ENCODE results near the gene OR11A1. TPM values are rescaled to one million over a fixed set of nuclear protein-coding genes. Genes with fewer than 3 reads are reported as not detected.
"Not testable (repeated sequence)": the region's sequence is repeated elsewhere in the genome, so short reads cannot be mapped to it uniquely, and the experiment has no call there.

OR11A1 gene
- total RNA-seq, 1 donor: not detected

DNA sequence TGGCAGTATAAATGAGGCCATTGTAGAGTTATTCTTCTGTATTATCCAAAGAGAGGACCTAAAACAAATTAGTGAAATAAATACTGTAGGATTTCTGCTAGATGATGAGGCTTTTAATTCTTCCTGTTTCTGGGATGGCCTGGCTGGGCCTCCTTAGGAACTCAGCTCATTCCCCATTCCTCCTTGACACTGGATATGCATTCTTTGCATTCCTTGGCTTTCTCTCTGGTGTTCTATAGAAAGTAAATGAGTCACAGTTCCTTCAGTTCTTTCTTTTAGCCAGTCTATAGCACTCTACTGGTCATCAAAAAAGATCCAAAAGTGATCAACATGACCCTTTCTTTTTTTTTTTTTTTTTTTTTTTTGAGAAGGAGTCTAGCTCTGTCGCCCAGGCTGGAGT lies 9.2 kb downstream of the OR11A1 start:
- no peak overlapping the region for H3K4me3 ChIP-seq (ENCODE audit: low read depth, low read length)
- TF ChIP-seq, protein P1, sequence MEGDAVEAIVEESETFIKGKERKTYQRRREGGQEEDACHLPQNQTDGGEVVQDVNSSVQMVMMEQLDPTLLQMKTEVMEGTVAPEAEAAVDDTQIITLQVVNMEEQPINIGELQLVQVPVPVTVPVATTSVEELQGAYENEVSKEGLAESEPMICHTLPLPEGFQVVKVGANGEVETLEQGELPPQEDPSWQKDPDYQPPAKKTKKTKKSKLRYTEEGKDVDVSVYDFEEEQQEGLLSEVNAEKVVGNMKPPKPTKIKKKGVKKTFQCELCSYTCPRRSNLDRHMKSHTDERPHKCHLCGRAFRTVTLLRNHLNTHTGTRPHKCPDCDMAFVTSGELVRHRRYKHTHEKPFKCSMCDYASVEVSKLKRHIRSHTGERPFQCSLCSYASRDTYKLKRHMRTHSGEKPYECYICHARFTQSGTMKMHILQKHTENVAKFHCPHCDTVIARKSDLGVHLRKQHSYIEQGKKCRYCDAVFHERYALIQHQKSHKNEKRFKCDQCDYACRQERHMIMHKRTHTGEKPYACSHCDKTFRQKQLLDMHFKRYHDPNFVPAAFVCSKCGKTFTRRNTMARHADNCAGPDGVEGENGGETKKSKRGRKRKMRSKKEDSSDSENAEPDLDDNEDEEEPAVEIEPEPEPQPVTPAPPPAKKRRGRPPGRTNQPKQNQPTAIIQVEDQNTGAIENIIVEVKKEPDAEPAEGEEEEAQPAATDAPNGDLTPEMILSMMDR (IDR thresholded peaks at IDR 0.05; ENCODE audit: insufficient read depth, low read depth, low read length): no peak
- no peak for DNase-seq (ENCODE audit: low read depth)

DNA sequence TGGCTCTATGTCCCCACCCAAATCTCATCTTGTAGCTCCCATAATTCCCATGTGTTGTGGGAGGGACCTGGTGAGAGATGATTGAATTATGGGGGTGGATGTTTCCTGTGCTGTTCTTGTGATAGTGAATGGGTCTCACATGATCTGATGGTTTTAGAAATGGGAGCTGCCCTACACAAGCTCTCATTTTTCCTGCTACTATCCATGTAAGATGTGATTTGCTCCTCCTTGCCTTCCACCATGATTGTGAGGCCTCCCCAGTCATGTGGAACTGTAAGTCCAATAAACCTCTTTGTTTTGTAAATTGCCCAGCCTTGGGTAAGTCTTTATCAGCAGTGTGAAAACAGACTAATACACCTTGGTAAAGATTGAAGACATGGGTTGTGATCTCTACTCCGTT lies 12.8 kb downstream of the OR11A1 start:
- not testable (repeated sequence) for H3K4me3 ChIP-seq (ENCODE audit: low read depth, low read length); DNase-seq (ENCODE audit: low read depth)

DNA sequence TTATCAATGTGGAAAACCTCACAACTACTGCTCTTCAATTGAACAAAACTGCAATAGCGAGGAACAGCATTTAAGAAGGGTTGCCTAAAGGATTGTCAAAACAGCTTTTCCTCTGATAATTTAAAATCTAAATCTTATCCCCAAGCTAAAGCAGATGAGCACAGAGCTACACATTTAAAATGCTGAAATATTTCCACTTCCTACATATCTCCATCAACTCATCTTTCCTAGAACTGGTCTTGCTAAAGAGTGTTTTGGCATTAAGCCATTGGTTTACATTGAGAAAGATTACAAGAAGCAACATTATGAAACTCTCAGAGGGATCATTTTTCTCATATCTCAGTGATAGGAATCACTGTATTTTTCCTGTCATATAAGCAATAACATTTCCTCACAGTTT lies 14.2 kb downstream of the OR11A1 start:
- no peak overlapping the region for H3K4me3 ChIP-seq (ENCODE audit: low read depth, low read length)
- TF ChIP-seq, protein P1 (IDR thresholded peaks at IDR 0.05; ENCODE audit: insufficient read depth, low read depth, low read length): no peak
- no peak for DNase-seq (ENCODE audit: low read depth)

DNA sequence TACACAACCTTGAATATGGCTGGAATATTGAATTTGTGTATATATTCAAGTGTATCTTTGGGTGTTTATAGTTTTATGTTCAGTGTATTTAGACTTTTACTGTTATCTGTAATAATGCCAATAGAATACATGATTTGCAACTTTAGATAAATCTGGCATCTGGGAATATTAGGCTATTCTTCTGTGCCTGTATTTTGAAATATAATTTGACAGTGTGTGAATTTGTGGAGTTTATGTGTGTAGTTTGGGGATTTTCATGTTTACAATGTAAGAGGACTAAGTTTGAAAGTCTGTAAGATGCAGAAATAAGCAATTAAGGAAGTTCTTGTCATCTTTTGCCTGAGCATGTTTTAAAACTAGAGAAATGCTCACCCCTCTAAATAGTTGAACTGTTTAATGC lies 17.9 kb downstream of the OR11A1 start, which contains the start of gene OR10C1:
TSS of gene OR10C1 (plus strand) at position 301 of the 400 bp plus-strand sequence. CDS start 710 bp downstream, outside the sequence.
- DNase-seq (ENCODE audit: low read depth): no peak
- H3K4me3 ChIP-seq (ENCODE audit: low read depth, low read length): no peak within 1 kb of the TSS
- TF ChIP-seq, protein P1 (IDR thresholded peaks at IDR 0.05; ENCODE audit: insufficient read depth, low read depth, low read length): no peak

DNA sequence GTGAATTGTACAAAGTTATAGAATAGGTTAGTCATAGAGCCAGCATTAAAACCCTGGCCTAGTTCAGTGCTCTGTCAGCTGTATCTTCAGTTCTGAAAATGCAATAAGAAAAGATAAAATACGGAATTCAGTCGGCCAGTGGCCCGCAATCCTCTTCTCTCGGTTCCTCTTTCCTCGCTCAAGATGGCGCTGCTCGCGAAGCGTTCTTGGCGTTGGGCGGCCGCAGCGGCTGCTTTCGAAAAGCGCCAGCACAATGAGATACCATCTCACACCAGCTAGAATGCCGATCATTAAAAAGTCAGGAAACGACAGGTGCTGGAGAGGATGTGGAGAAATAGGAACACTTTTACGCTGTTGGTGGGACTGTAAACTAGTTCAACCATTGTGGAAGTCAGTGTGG lies 20.1 kb downstream of the OR11A1 start:
- H3K4me3 ChIP-seq (ENCODE audit: low read depth, low read length): not testable (repeated sequence)

DNA sequence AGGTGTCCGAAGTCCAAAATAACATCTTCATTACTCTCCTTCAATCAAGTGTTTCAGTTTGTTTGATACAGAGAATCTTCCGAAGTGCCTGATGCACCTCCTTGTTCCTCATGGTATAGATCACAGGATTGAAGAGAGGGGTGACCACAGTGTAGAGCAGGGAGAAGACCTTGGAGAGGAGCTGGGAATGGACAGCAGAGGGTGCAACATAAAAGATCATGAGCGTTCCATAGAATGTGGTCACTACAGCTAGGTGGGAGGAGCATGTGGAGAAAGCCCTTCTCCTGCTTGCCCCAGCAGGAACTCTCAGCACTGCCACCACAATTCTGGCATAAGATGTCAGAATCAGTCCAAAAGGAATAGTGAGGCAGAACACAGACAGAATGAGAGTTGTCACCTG lies 30.2 kb downstream of the OR11A1 start:
- TF ChIP-seq, protein P1 (IDR thresholded peaks at IDR 0.05; ENCODE audit: insufficient read depth, low read depth, low read length): no peak
- no peak overlapping the region for H3K4me3 ChIP-seq (ENCODE audit: low read depth, low read length)

More for the DNA sequence above, 20.1 kb downstream of the OR11A1 start:
- DNase-seq (ENCODE audit: low read depth): not testable (repeated sequence)

DNA sequence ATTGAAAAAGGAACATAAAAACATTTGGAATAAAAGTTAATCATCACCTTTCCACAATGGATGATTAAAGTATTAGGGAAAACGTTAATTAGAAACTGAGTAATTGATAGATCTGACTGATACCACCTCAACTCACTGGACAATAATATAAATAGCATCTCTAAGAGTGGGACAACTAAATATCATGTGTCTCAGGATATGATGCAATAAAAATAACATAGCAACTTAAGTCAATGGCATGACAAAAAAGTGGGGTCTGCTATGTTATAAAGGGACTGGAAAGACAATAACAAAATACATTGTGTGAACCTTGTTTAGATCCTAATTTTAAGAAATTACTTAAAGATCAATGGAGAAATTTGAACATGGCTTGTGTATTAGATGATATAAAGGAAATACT lies 31.8 kb downstream of the OR11A1 start:
- TF ChIP-seq, protein P1 (IDR thresholded peaks at IDR 0.05; ENCODE audit: insufficient read depth, low read depth, low read length): no peak
- DNase-seq (ENCODE audit: low read depth): no peak
- H3K4me3 ChIP-seq (ENCODE audit: low read depth, low read length): no peak overlapping the region

More for the DNA sequence above, 30.2 kb downstream of the OR11A1 start:
- DNase-seq (ENCODE audit: low read depth): no peak

DNA sequence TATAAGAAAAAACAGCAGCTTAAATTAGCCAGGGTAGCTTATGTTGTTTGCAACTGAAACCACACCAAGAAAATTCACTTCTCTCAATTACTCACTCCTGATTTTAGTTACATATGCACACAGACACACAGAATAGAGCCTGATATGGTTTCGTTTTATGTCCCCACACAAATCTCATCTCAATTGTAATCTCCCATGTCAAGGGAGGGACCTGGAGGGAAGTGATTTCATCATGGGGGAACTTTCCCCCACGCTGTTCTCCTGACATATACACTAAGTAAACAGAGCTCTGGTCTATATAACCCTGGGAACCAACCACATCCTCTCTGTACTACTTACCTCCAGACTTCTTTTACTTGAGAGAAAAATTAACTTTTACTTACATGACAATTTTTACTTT lies 32.3 kb downstream of the OR11A1 start:
- TF ChIP-seq, protein P1 (IDR thresholded peaks at IDR 0.05; ENCODE audit: insufficient read depth, low read depth, low read length): no peak
- H3K4me3 ChIP-seq (ENCODE audit: low read depth, low read length): no peak overlapping the region
- no peak for DNase-seq (ENCODE audit: low read depth)

All from fibroblast of villous mesenchyme (primary cell).